ENCODE measurements around the gene NATD1. TPM values are rescaled to one million over a fixed set of nuclear protein-coding genes. Genes with fewer than 3 reads are reported as not detected.

The NATD1 gene
- total RNA-seq, 2 donors from 2014 or later: 4.9 to 8.4 TPM

GRCh38 chr17:21275047-21275578 is 21.9 kb upstream of the NATD1 start:
- DNase-seq (no peak), ATAC-seq (peak; percentile 2)
- H3K9me3 ChIP-seq (ENCODE audit: control insufficient read depth, low read length, poor library complexity, severe bottlenecking): no peaks in the 10 kb centered on the region
- Mint-ChIP-seq H3K4me3 (peak overlapping the region; percentile 90), H3K27me3 (no peaks in the 10 kb centered on the region), H3K4me1 (peaks cover 32% of the 10 kb centered on the region), H3K27ac (peak overlapping the region; percentile 56), H3K36me3 (ENCODE audit: low read depth) (no peaks in the 10 kb centered on the region)

GRCh38 chr17:21272881-21273792 is 19.9 kb upstream of the NATD1 start:
- H3K27ac Mint-ChIP-seq: peak overlapping the region; percentile 34
- H3K9me3 ChIP-seq (ENCODE audit: control insufficient read depth, low read length, poor library complexity, severe bottlenecking): no peaks in the 10 kb centered on the region
- ATAC-seq (no peak), DNase-seq (no peak)
- no peaks in the 10 kb centered on the region for H3K36me3 Mint-ChIP-seq (ENCODE audit: low read depth)
- H3K4me3 Mint-ChIP-seq: no peak overlapping the region
- H3K4me1 Mint-ChIP-seq: peaks cover 19% of the 10 kb centered on the region
- no peaks in the 10 kb centered on the region for H3K27me3 Mint-ChIP-seq

- Mint-ChIP-seq H3K27ac (peak overlapping the region; percentile 34), H3K36me3 (ENCODE audit: low read depth) (no peaks in the 10 kb centered on the region), H3K27me3 (no peaks in the 10 kb centered on the region), H3K4me1 (peaks cover 19% of the 10 kb centered on the region), H3K4me3 (no peak overlapping the region)
- H3K9me3 ChIP-seq (ENCODE audit: control insufficient read depth, low read length, poor library complexity, severe bottlenecking): no peaks in the 10 kb centered on the region
- no peak for DNase-seq
- no peak for ATAC-seq
These were observed 19.0 kb upstream of the NATD1 start for GRCh38 chr17:21272250-21272649.

- ATAC-seq: no peak
- no peaks in the 10 kb centered on the region for H3K27me3 Mint-ChIP-seq
- peaks cover 20% of the 10 kb centered on the region for H3K4me1 Mint-ChIP-seq
- H3K27ac Mint-ChIP-seq: peak overlapping the region; percentile 82
- no peaks in the 10 kb centered on the region for H3K9me3 ChIP-seq (ENCODE audit: control insufficient read depth, low read length, poor library complexity, severe bottlenecking)
- no peak overlapping the region for H3K4me3 Mint-ChIP-seq
- no peak for DNase-seq
- no peaks in the 10 kb centered on the region for H3K36me3 Mint-ChIP-seq (ENCODE audit: low read depth)
These were observed 18.4 kb upstream of the NATD1 start for GRCh38 chr17:21271454-21272183.

GRCh38 chr17:21269394-21269793 is 16.2 kb upstream of the NATD1 start:
- H3K27ac Mint-ChIP-seq: peak overlapping the region; percentile 37
- ATAC-seq (no peak), DNase-seq (no peak)
- no peaks in the 10 kb centered on the region for H3K36me3 Mint-ChIP-seq (ENCODE audit: low read depth)
- peaks cover 5% of the 10 kb centered on the region for H3K27me3 Mint-ChIP-seq
- H3K9me3 ChIP-seq (ENCODE audit: control insufficient read depth, low read length, poor library complexity, severe bottlenecking): no peaks in the 10 kb centered on the region
- no peak overlapping the region for H3K4me3 Mint-ChIP-seq
- peaks cover 14% of the 10 kb centered on the region for H3K4me1 Mint-ChIP-seq

- H3K9me3 ChIP-seq (ENCODE audit: control insufficient read depth, low read length, poor library complexity, severe bottlenecking): no peaks in the 10 kb centered on the region
- DNase-seq: no peak
- Mint-ChIP-seq H3K36me3 (ENCODE audit: low read depth) (no peaks in the 10 kb centered on the region), H3K4me1 (peaks cover 14% of the 10 kb centered on the region), H3K4me3 (peak overlapping the region; percentile 39), H3K27me3 (peaks cover 5% of the 10 kb centered on the region), H3K27ac (peak overlapping the region; percentile 37)
- ATAC-seq: no peak
These were observed 15.5 kb upstream of the NATD1 start for GRCh38 chr17:21268596-21269188.

GRCh38 chr17:21263376-21263775 is 10.2 kb upstream of the NATD1 start:
- peaks cover 11% of the 10 kb centered on the region for H3K4me1 Mint-ChIP-seq

GRCh38 chr17:21262259-21262993 is 9.2 kb upstream of the NATD1 start:
- peak overlapping the region; percentile 34 for H3K27ac Mint-ChIP-seq
- peaks cover 13% of the 10 kb centered on the region for H3K4me1 Mint-ChIP-seq
- no peak overlapping the region for H3K4me3 Mint-ChIP-seq
- H3K9me3 ChIP-seq (ENCODE audit: control insufficient read depth, low read length, poor library complexity, severe bottlenecking): no peaks in the 10 kb centered on the region
- peaks cover 12% of the 10 kb centered on the region for H3K27me3 Mint-ChIP-seq
- DNase-seq (no peak), ATAC-seq (no peak)
- no peaks in the 10 kb centered on the region for H3K36me3 Mint-ChIP-seq (ENCODE audit: low read depth)

More at GRCh38 chr17:21263376-21263775, 10.2 kb upstream of the NATD1 start:
- H3K36me3 Mint-ChIP-seq (ENCODE audit: low read depth): no peaks in the 10 kb centered on the region
- no peak overlapping the region for H3K4me3 Mint-ChIP-seq
- H3K27ac Mint-ChIP-seq: peak overlapping the region; percentile 34
- H3K27me3 Mint-ChIP-seq: peaks cover 12% of the 10 kb centered on the region
- ATAC-seq (no peak), DNase-seq (no peak)
- H3K9me3 ChIP-seq (ENCODE audit: control insufficient read depth, low read length, poor library complexity, severe bottlenecking): no peaks in the 10 kb centered on the region

GRCh38 chr17:21258593-21258992 is 5.4 kb upstream of the NATD1 start:
- ATAC-seq: no peak
- H3K4me3 Mint-ChIP-seq: no peak overlapping the region

GRCh38 chr17:21253646-21254441 is 634 bp upstream of the NATD1 start:
- peaks cover 30% of the 10 kb centered on the region for H3K4me1 Mint-ChIP-seq
- ATAC-seq: peak; percentile 26
- H3K4me3 Mint-ChIP-seq: peak overlapping the region; percentile 82
- H3K27ac Mint-ChIP-seq: peak overlapping the region; percentile 78
- DNase-seq: no peak
- no peaks in the 10 kb centered on the region for H3K9me3 ChIP-seq (ENCODE audit: control insufficient read depth, low read length, poor library complexity, severe bottlenecking)
- H3K27me3 Mint-ChIP-seq: no peaks in the 10 kb centered on the region
- no peaks in the 10 kb centered on the region for H3K36me3 Mint-ChIP-seq (ENCODE audit: low read depth)

More at GRCh38 chr17:21258593-21258992, 5.4 kb upstream of the NATD1 start:
- Mint-ChIP-seq H3K27ac (no peak overlapping the region), H3K36me3 (ENCODE audit: low read depth) (no peaks in the 10 kb centered on the region), H3K4me1 (peaks cover 10% of the 10 kb centered on the region), H3K27me3 (peaks cover 6% of the 10 kb centered on the region)
- H3K9me3 ChIP-seq (ENCODE audit: control insufficient read depth, low read length, poor library complexity, severe bottlenecking): no peaks in the 10 kb centered on the region
- no peak for DNase-seq

- no peaks in the 10 kb centered on the region for H3K27me3 Mint-ChIP-seq
- DNase-seq (no peak), ATAC-seq (no peak)
- no peaks in the 10 kb centered on the region for H3K36me3 Mint-ChIP-seq (ENCODE audit: low read depth)
- H3K27ac Mint-ChIP-seq: no peak overlapping the region
- peak overlapping the region; percentile 87 for H3K4me3 Mint-ChIP-seq
- H3K9me3 ChIP-seq (ENCODE audit: control insufficient read depth, low read length, poor library complexity, severe bottlenecking): no peaks in the 10 kb centered on the region
- peaks cover 27% of the 10 kb centered on the region for H3K4me1 Mint-ChIP-seq
These were observed 868 bp downstream of the NATD1 start for GRCh38 chr17:21252289-21252795.
